MM.1S (cell line): ENCODE measurements around the gene AQP2.

Experiments used
- DNase-seq: peaks from one replicate; pipeline ENCODE4 v3.0.0-alpha.2; 2015
- H2AFZ ChIP-seq: fragments of 300-600 bp; sonication (generic); 2 replicates; pipeline ENCODE4 v1.6.0; 2016; ENCODE audit warnings: antibody characterized with exemption, low read length
- H3F3A ChIP-seq: fragments of 300-600 bp; sonication (generic); 2 replicates; pipeline ENCODE4 v1.6.1; 2016; ENCODE audit warnings: mild to moderate bottlenecking, antibody characterized with exemption, low read length, moderate library complexity, mixed read lengths; ENCODE audit not compliant: insufficient read depth
- H3K27ac ChIP-seq: fragments of 300-600 bp; sonication (generic); 2 replicates; pipeline ENCODE4 v1.5.1; 2016; ENCODE audit warnings: mild to moderate bottlenecking, low read length
- H3K27me3 ChIP-seq: fragments of 300-600 bp; sonication (generic); replicated peaks from 2 replicates; pipeline ENCODE4 v1.6.0; 2016; ENCODE audit warnings: low read length; ENCODE audit not compliant: insufficient read depth
- H3K36me3 ChIP-seq: fragments of 300-600 bp; sonication (generic); replicated peaks from 2 replicates; pipeline ENCODE4 v1.6.1; 2016; ENCODE audit warnings: mild to moderate bottlenecking, low read length, mixed read lengths; ENCODE audit not compliant: insufficient read depth
- H3K4me1 ChIP-seq: fragments of 300-600 bp; sonication (generic); 2 replicates; pipeline ENCODE4 v1.6.1; 2016; ENCODE audit warnings: low read length, mixed read lengths
- H3K4me2 ChIP-seq: fragments of 300-600 bp; sonication (generic); 2 replicates; pipeline ENCODE4 v1.6.0; 2016; ENCODE audit warnings: low read depth, low read length
- H3K4me3 ChIP-seq: fragments of 300-600 bp; sonication (generic); 2 replicates; pipeline ENCODE4 v1.5.1; 2016; ENCODE audit warnings: low read length, mixed read lengths
- H3K79me2 ChIP-seq: fragments of 300-600 bp; sonication (generic); 2 replicates; pipeline ENCODE4 v1.6.1; 2016; ENCODE audit warnings: mixed run types, low read length, mixed read lengths
- H3K9ac ChIP-seq: fragments of 300-600 bp; sonication (generic); 2 replicates; pipeline ENCODE4 v1.6.1; 2016; ENCODE audit warnings: low read length, mixed read lengths
- H3K9me2 ChIP-seq: fragments of 300-600 bp; sonication (generic); replicated peaks from 2 replicates; pipeline ENCODE4 v1.6.1; 2016; ENCODE audit warnings: mild to moderate bottlenecking, low read length, mixed read lengths; ENCODE audit not compliant: insufficient read depth
- H3K9me3 ChIP-seq: fragments of 300-600 bp; sonication (generic); replicated peaks from 2 replicates; pipeline ENCODE4 v1.6.1; 2016; ENCODE audit warnings: mild to moderate bottlenecking, low read length, mixed read lengths; ENCODE audit not compliant: insufficient read depth
- H4K20me1 ChIP-seq: fragments of 300-600 bp; sonication (generic); 2 replicates; pipeline ENCODE4 v1.6.1; 2016; ENCODE audit warnings: mild to moderate bottlenecking, low read length, moderate library complexity, mixed read lengths; ENCODE audit not compliant: insufficient read depth
- CTCF ChIP-seq: fragments of 300-600 bp; sonication (generic); IDR thresholded peaks from 2 replicates; pipeline ENCODE4 v1.5.1; 2016; ENCODE audit warnings: antibody characterized with exemption, low read length, mixed read lengths
- EZH2 ChIP-seq: fragments of 300-600 bp; sonication (generic); optimal IDR thresholded peaks from 2 replicates; pipeline ENCODE3; 2017; ENCODE audit warnings: low read depth, mild to moderate bottlenecking, antibody characterized with exemption, low read length, mixed read lengths
- EZH2phosphoT487 ChIP-seq: fragments of 300-600 bp; sonication (generic); IDR thresholded peaks from 2 replicates; pipeline ENCODE4 v1.6.1; 2018; ENCODE audit warnings: antibody characterized with exemption, low read length

Gene AQP2

DNA sequence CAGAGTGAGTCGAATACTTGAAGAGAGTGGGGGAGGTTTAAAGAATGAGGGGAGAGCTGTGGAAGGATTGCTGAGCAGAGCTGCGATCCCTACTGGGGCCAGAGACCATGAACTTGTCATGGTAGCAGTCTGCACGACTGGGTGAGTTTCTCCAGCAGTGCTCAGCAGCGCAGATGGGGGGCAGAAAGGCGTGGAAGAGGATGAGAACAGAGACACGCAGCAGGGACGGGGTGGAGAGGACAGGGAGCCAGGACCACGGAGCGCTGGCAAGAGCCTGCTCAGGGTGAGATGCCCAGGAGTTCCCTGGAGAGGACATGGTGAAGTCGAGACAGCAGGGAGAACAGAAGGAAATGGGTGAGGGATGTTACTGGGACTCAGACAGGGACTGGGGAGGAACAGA, 20.1 kb downstream of the AQP2 start:
- no peaks in the 10 kb centered on the region for H3K9me2 ChIP-seq
- no peaks in the 10 kb centered on the region for H3K36me3 ChIP-seq
- no peak for DNase-seq
- peaks cover 57% of the 10 kb centered on the region for H3K27me3 ChIP-seq
- H3K9ac ChIP-seq, result no peak overlapping the region
- H3F3A ChIP-seq, result no peaks in the 10 kb centered on the region
- H3K9me3 ChIP-seq, result no peaks in the 10 kb centered on the region
- no peaks in the 10 kb centered on the region for H3K4me1 ChIP-seq
- no peaks in the 10 kb centered on the region for H3K79me2 ChIP-seq
- H4K20me1 ChIP-seq, result no peaks in the 10 kb centered on the region
- no peak for TF ChIP-seq EZH2
- TF ChIP-seq CTCF, result no peak
- TF ChIP-seq EZH2phosphoT487, result no peak
- H3K4me3 ChIP-seq, result no peak overlapping the region
- H3K27ac ChIP-seq, result no peak overlapping the region
- no peak overlapping the region for H2AFZ ChIP-seq
- no peak overlapping the region for H3K4me2 ChIP-seq

- Histone ChIP-seq H3F3A (no peaks in the 10 kb centered on the region), H3K79me2 (no peaks in the 10 kb centered on the region), H3K27me3 (peaks cover 52% of the 10 kb centered on the region), H3K4me2 (no peak overlapping the region), H3K27ac (no peak overlapping the region), H2AFZ (no peak overlapping the region), H4K20me1 (no peaks in the 10 kb centered on the region), H3K4me3 (no peak overlapping the region), H3K4me1 (no peaks in the 10 kb centered on the region), H3K9me2 (no peaks in the 10 kb centered on the region), H3K9me3 (no peaks in the 10 kb centered on the region), H3K9ac (no peak overlapping the region), H3K36me3 (no peaks in the 10 kb centered on the region)
- TF ChIP-seq EZH2phosphoT487, result no peak
- TF ChIP-seq EZH2, result no peak
- DNase-seq, result no peak
Observed at GRCh38 chr12:49971141-49971540, 20.6 kb downstream of the AQP2 start.

GRCh38 chr12:49972129-49972528, 21.6 kb downstream of the AQP2 start:
- no peak for DNase-seq
- no peak overlapping the region for H3K27ac ChIP-seq
- no peak overlapping the region for H2AFZ ChIP-seq
- no peak overlapping the region for H3K4me2 ChIP-seq
- H3K4me3 ChIP-seq, result no peak overlapping the region
- H3K4me1 ChIP-seq, result no peaks in the 10 kb centered on the region
- H4K20me1 ChIP-seq, result no peaks in the 10 kb centered on the region
- no peaks in the 10 kb centered on the region for H3K36me3 ChIP-seq
- H3F3A ChIP-seq, result no peaks in the 10 kb centered on the region
- TF ChIP-seq CTCF (no peak), EZH2phosphoT487 (no peak), EZH2 (no peak)
- no peaks in the 10 kb centered on the region for H3K9me3 ChIP-seq
- peaks cover 45% of the 10 kb centered on the region for H3K27me3 ChIP-seq
- H3K79me2 ChIP-seq, result no peaks in the 10 kb centered on the region
- no peak overlapping the region for H3K9ac ChIP-seq
- no peaks in the 10 kb centered on the region for H3K9me2 ChIP-seq

DNA sequence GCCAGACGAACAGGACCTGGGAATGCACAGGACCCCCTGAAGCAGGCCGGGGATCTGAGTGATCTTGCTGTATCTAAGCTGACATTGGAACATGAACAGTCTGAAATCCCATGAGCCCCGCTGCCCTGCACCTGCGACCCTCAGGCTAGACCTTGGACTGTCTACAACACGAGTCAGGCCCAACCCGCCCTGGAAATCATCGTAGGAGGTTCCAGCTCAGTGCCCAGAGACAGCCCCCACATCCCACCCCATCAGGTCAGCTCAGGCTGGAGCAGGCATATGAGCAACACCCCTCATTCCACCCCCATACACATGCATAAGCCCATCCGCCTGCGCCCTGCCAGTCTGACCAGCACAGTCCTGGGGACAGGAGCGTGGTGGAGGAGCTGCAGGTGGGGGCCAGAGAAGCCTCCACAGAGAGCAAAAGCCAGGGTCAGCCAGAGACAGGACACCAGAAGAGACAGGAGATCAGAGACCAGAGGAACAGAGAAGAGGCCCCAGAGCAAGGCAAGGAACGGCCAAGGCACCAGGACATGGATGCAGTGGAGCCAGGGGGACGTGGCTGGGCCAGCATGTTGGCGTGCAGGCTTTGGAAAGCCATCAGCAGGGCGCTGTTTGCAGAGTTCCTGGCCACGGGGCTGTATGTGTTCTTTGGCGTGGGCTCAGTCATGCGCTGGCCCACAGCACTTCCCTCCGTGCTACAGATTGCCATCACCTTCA, 22.3 kb downstream of the AQP2 start, which contains the start of gene AQP6:
AQP6 (plus strand) TSS at position 307 of the 720 bp plus-strand sequence; CDS start at position 534, 227 bp downstream.
- H3K4me2 ChIP-seq, result no peak within 1 kb of the TSS
- no peaks in the 10 kb centered on the region for H3F3A ChIP-seq
- TF ChIP-seq CTCF, result no peak
- TF ChIP-seq EZH2phosphoT487, result no peak
- TF ChIP-seq EZH2, result no peak

More for the DNA sequence above, 22.3 kb downstream of the AQP2 start, which contains the start of gene AQP6:
- Histone ChIP-seq H3K4me3 (no peak within 1 kb of the TSS), H3K4me1 (no peaks in the 10 kb centered on the region), H3K9me2 (no peaks in the 10 kb centered on the region), H3K9ac (no peak within 1 kb of the TSS), H3K27me3 (peaks cover 44% of the 10 kb centered on the region), H3K9me3 (no peaks in the 10 kb centered on the region), H3K79me2 (no peaks in the 10 kb centered on the region), H3K36me3 (no peaks in the 10 kb centered on the region), H3K27ac (no peak within 1 kb of the TSS), H2AFZ (no peak within 1 kb of the TSS), H4K20me1 (no peaks in the 10 kb centered on the region)
- no peak for DNase-seq
